ENCODE data around the gene TP53I13.
A peak's percentile ranks its signal among the peaks of the same experiment; 100 is the strongest.

The TP53I13 gene

GRCh38 chr17:29561554-29562517 lies 6.7 kb upstream of the TP53I13 start:
- no peaks in the 10 kb centered on the region for H3K27me3 Mint-ChIP-seq (ENCODE audit: low read depth)
- H3K4me3 Mint-ChIP-seq = no peak overlapping the region
- H3K27ac Mint-ChIP-seq = no peak overlapping the region
- no peaks in the 10 kb centered on the region for H3K9me3 Mint-ChIP-seq
- peaks cover 29% of the 10 kb centered on the region for H3K4me1 Mint-ChIP-seq (ENCODE audit: low read depth)
- H3K36me3 Mint-ChIP-seq (ENCODE audit: low read depth) = peaks cover 18% of the 10 kb centered on the region

GRCh38 chr17:29562615-29563014 lies 5.9 kb upstream of the TP53I13 start:
- Mint-ChIP-seq H3K4me1 (ENCODE audit: low read depth) (peaks cover 21% of the 10 kb centered on the region), H3K27ac (no peak overlapping the region), H3K4me3 (no peak overlapping the region)

DNA sequence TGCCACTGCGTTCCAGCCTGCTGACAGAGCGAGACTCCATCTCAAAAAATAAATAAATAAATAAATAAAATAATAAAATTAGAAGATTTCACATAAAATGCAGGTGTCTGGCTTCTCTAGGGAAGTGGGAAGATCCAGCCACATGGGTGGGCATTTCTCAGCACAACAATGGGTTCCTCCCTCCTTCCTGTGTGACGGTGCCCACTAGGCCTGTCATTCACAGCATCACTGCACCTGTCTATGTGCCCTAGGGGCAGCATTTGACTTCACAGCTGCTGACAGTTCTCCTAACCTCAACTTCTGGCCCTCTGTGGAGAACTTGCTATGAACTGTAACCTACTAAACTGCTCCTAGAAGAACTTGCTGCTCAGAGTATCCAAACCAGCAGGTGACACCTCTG lies 4.7 kb upstream of the TP53I13 start:
- Mint-ChIP-seq H3K4me1 (ENCODE audit: low read depth) (peaks cover 21% of the 10 kb centered on the region), H3K9me3 (no peaks in the 10 kb centered on the region), H3K36me3 (ENCODE audit: low read depth) (peaks cover 18% of the 10 kb centered on the region), H3K4me3 (no peak overlapping the region), H3K27me3 (ENCODE audit: low read depth) (no peaks in the 10 kb centered on the region), H3K27ac (peak overlapping the region; percentile 41)

More at GRCh38 chr17:29562615-29563014, 5.9 kb upstream of the TP53I13 start:
- Mint-ChIP-seq H3K27me3 (ENCODE audit: low read depth) (no peaks in the 10 kb centered on the region), H3K9me3 (no peaks in the 10 kb centered on the region), H3K36me3 (ENCODE audit: low read depth) (peaks cover 18% of the 10 kb centered on the region)

DNA sequence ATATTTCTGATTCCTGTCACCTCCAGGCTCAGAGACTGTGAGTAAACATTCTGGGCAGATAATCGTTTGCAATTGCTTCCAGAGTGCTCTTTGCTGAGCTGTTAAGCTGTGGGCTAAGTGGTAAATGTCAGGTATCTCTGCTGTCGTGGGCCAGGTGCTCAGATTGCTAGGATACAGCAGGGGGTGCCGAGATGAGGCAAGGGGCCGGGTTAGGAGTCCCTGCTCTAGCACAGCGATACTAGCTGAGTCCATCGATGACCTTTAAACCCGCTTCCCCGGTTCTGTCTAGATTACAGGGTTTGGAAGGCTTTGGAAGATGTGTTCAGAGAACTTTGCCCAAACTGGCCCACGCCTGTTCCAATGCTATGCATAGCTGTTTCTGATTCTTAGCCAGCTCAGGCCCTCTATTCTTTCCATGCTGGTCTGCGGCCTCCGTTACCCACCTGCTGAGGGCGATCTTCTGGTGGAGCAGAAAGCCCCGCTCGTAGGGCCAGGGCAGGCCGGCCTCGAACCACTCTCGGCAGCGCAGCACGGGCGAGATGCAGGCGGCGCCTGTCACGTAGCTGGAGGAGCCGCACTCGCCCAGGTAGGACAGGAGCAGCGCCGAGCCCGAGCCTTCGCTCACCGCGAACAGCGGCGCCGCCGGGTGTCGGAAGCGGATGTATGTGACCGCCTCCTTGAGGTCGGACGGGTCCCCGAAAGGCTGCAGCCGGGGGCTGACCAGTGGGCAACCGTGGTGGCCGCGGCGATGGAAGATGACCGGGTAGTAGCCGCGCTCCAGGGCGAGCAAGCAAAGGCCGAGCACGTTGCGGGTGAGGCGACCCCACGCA lies 2.6 kb upstream of the TP53I13 start:
- peaks cover 19% of the 10 kb centered on the region for H3K36me3 Mint-ChIP-seq (ENCODE audit: low read depth)
- H3K27me3 Mint-ChIP-seq (ENCODE audit: low read depth) = no peaks in the 10 kb centered on the region
- peaks cover 29% of the 10 kb centered on the region for H3K4me1 Mint-ChIP-seq (ENCODE audit: low read depth)
- H3K4me3 Mint-ChIP-seq = peak overlapping the region; percentile 89
- H3K27ac Mint-ChIP-seq = peak overlapping the region; percentile 89
- H3K9me3 Mint-ChIP-seq = no peaks in the 10 kb centered on the region

DNA sequence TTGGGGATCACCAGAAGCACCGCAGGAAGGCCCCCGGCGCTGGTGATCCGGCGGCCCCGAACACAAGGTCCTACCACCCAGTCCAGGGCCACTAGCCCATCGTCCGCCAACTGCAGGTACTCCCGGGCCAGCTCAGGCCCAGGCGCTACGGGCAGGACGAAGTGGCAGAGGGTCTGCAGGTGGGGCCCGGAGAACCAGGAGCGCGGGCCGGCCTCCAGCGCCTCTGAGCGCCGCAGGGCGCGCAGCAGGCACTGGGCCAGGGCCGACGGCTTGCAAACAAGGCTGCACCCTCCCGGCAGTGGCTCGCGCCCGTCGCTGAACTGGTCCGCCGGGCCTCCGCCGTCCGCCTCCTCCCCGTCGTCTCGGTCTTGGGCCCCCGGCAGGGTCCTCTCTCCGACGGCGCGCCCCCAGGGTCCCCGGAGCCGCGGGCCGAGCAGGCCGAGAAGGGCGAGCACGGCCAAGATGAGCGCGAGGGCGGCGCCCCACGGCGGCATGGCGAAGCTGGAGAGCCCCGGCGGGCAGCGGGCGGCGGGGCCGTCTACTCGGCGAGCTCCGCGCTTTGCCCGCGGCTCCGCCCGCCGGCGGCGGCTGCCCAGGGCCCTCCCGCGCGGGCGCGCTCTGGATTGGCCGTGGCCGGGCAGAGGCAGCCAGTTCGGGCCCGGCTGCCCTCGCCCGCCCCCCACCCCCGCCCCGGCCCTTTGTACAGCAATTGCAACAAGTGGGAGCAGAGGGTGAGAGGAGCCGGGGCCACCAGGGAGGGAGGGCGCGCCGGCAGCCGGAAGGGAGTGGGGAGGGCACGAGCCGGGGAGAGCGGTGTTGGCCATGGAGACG lies 1.8 kb upstream of the TP53I13 start, which contains the start of gene ABHD15:
TSS of gene ABHD15 (minus strand) at position 565 of the 831 bp plus-strand sequence. CDS start at position 494, 71 bp downstream.
- H3K36me3 Mint-ChIP-seq (ENCODE audit: low read depth) = peaks cover 20% of the 10 kb centered on the region
- H3K4me3 Mint-ChIP-seq = peak within 1 kb of the TSS; percentile 97
- peaks cover 29% of the 10 kb centered on the region for H3K4me1 Mint-ChIP-seq (ENCODE audit: low read depth)
- no peaks in the 10 kb centered on the region for H3K9me3 Mint-ChIP-seq
- H3K27me3 Mint-ChIP-seq (ENCODE audit: low read depth) = no peaks in the 10 kb centered on the region
- peak within 1 kb of the TSS; percentile 97 for H3K27ac Mint-ChIP-seq

DNA sequence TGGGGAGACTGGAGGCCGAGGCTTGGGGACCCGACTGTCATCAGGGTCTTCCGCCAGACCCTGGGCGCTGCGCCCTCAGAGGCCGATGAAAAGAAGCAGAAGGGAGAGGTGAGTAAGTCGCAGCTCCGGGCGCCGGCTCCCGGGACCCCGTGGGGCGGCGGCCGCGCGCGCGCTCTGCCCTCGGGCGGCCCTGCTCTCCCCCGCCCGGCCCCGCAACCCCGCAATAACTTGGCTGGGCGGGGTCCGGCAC lies 1.3 kb upstream of the TP53I13 start:
- Mint-ChIP-seq H3K4me3 (peak overlapping the region; percentile 97), H3K4me1 (ENCODE audit: low read depth) (peaks cover 29% of the 10 kb centered on the region), H3K27ac (peak overlapping the region; percentile 97), H3K36me3 (ENCODE audit: low read depth) (peaks cover 14% of the 10 kb centered on the region), H3K27me3 (ENCODE audit: low read depth) (no peaks in the 10 kb centered on the region), H3K9me3 (no peaks in the 10 kb centered on the region)

GRCh38 chr17:29567554-29568330 lies 759 bp upstream of the TP53I13 start:
- Mint-ChIP-seq H3K4me1 (ENCODE audit: low read depth) (peaks cover 29% of the 10 kb centered on the region), H3K36me3 (ENCODE audit: low read depth) (peaks cover 11% of the 10 kb centered on the region), H3K27ac (peak overlapping the region; percentile 97), H3K27me3 (ENCODE audit: low read depth) (no peaks in the 10 kb centered on the region), H3K4me3 (peak overlapping the region; percentile 97), H3K9me3 (no peaks in the 10 kb centered on the region)

- H3K27me3 Mint-ChIP-seq (ENCODE audit: low read depth) = no peaks in the 10 kb centered on the region
- H3K9me3 Mint-ChIP-seq = no peaks in the 10 kb centered on the region
- H3K4me3 Mint-ChIP-seq = peak overlapping the region; percentile 86
- peak overlapping the region; percentile 73 for H3K27ac Mint-ChIP-seq
- H3K36me3 Mint-ChIP-seq (ENCODE audit: low read depth) = peaks cover 12% of the 10 kb centered on the region
- H3K4me1 Mint-ChIP-seq (ENCODE audit: low read depth) = peaks cover 24% of the 10 kb centered on the region
Observed at GRCh38 chr17:29569245-29569950, 897 bp downstream of the TP53I13 start.

- no peaks in the 10 kb centered on the region for H3K27me3 Mint-ChIP-seq (ENCODE audit: low read depth)
- no peaks in the 10 kb centered on the region for H3K9me3 Mint-ChIP-seq
- H3K4me1 Mint-ChIP-seq (ENCODE audit: low read depth) = peaks cover 20% of the 10 kb centered on the region
- H3K4me3 Mint-ChIP-seq = peak overlapping the region; percentile 59
- H3K36me3 Mint-ChIP-seq (ENCODE audit: low read depth) = peaks cover 16% of the 10 kb centered on the region
- H3K27ac Mint-ChIP-seq = no peak overlapping the region
Observed at GRCh38 chr17:29570521-29570920, 2.0 kb downstream of the TP53I13 start.

- H3K9me3 Mint-ChIP-seq = no peaks in the 10 kb centered on the region
- no peak overlapping the region for H3K4me3 Mint-ChIP-seq
- no peak overlapping the region for H3K27ac Mint-ChIP-seq
- H3K27me3 Mint-ChIP-seq (ENCODE audit: low read depth) = no peaks in the 10 kb centered on the region
- H3K4me1 Mint-ChIP-seq (ENCODE audit: low read depth) = peaks cover 13% of the 10 kb centered on the region
- peaks cover 16% of the 10 kb centered on the region for H3K36me3 Mint-ChIP-seq (ENCODE audit: low read depth)
Observed at GRCh38 chr17:29571486-29571882, 3.0 kb downstream of the TP53I13 start.

- peaks cover 16% of the 10 kb centered on the region for H3K36me3 Mint-ChIP-seq (ENCODE audit: low read depth)
- H3K4me1 Mint-ChIP-seq (ENCODE audit: low read depth) = peaks cover 13% of the 10 kb centered on the region
- H3K4me3 Mint-ChIP-seq = no peak overlapping the region
- H3K9me3 Mint-ChIP-seq = no peaks in the 10 kb centered on the region
- H3K27ac Mint-ChIP-seq = no peak overlapping the region
- H3K27me3 Mint-ChIP-seq (ENCODE audit: low read depth) = no peaks in the 10 kb centered on the region
Observed at GRCh38 chr17:29571883-29572681, 3.6 kb downstream of the TP53I13 start.

GRCh38 chr17:29572691-29573557 lies 4.4 kb downstream of the TP53I13 start:
- H3K4me3 Mint-ChIP-seq = no peak overlapping the region
- no peak overlapping the region for H3K27ac Mint-ChIP-seq
- H3K36me3 Mint-ChIP-seq (ENCODE audit: low read depth) = peaks cover 20% of the 10 kb centered on the region
- no peaks in the 10 kb centered on the region for H3K9me3 Mint-ChIP-seq
- peaks cover 13% of the 10 kb centered on the region for H3K4me1 Mint-ChIP-seq (ENCODE audit: low read depth)
- no peaks in the 10 kb centered on the region for H3K27me3 Mint-ChIP-seq (ENCODE audit: low read depth)

Data from T-helper 1 cell treated with Interleukin-12 subunit alpha and Interleukin-12 subunit beta and Interleukin-4 antibody, amounts not matched to agents 30 μg/mL and 1 μg/mL, for 36 hours (primary cell).